KG1 (cell line): Measurements from ENCODE around the gene RPTOR.

Experiments used
- DNase-seq: peaks from one replicate; lab custom pipeline; 2025; lab: John Stamatoyannopoulos, UW

Gene RPTOR

GRCh38 chr17:80588702-80589383, 44.2 kb downstream of the RPTOR start:
- no peak for DNase-seq

DNA sequence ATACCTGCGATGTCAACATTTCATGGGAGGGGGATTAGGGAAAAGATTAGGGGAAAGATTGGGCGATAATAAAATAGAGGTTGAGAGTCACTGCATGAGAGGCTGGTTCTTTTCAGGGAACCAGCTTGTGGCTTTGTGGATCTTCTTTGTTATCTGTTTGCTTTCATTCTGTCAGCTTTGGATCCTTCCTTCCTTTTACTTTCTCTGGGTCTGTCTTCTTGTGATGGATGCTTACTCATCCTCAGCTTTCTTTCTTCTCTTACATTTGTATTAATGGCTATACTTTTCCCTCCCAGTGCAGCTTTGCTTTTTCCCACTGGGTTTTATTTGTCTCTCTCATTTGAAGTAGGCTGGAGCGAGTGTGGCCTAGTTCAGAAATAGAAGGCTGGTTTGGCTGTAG, 47.1 kb downstream of the RPTOR start:
- no peak for DNase-seq

DNA sequence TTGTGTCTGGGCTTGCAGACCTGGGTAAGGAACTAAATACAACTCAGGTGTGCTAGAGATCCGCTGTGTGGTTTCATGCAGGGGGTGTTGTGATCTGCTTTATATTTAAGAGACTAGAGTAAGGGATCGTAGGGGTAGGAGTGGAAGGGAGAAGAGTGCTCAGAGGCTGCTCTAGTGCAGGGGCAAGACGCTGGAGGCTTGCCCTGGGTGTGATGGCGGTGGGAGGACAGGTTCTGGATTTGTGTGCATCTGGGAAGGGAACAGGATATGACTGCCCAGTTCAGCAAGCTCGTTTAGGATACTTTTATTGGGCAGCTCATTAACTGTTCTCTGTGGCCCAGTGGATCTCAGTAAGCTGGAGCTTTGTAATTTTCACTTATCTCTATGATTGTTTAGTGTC, 47.6 kb downstream of the RPTOR start:
- DNase-seq: no peak

DNA sequence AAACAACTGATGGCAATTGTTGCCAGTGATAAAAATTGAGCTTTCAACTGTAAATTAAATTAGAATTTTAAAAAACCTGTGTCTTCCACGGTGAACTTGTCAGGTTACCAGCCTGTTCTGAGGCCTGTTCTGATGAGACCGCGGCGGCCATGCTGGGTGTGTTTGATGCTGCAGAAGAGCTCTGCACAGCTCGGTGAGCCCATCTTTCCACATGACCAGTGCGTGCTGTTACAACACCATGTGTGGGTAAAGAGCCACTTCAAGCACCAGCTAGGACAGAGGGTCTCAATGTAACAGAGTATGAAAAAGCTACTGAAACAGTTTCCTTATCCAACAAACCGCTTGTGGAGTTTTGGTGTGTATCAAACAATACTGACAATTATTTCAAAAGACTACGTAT, 48.5 kb downstream of the RPTOR start:
- DNase-seq: no peak

GRCh38 chr17:80594431-80595269, 50.0 kb downstream of the RPTOR start:
- no peak for DNase-seq

DNA sequence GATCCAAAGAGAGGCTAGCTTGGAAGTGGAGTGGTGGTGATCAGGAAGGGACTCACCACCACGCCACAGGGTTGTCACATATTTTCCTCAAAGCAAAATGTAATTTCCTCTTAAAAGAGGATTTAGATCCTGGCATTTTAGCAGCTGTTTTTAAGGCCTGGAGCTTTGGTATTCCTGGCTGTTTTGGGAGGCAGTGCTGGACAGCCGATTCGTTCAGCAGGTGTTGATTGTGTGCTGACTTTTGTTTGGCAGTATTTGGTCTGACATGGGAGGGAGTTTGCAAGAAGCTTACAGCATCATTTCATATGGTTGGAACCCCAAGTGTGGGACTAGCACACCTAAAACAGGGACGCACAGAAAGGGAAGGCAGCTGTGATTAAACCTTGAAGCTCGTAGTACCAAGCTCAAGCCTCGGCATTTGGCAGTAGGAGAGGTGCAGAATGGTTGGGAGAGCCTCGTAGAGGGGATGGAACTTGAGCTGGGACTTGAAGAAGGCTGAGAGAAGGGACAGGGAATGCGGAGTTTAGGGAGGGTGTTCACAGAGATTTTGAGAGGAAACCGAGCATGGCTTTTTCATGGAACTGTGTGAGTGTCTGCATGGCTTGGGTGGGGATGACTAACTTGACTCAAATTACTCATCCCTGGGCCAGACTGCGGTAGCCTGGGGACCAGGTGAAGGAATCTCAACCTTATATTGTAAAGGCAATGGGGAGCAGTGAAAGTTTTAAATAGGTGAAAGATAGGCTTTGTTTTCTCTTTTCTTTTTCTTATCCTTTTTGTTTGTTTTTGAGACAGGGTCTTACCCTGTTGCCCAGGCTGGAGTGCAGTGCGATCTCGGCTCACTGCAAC, 52.3 kb downstream of the RPTOR start:
- DNase-seq: no peak

DNA sequence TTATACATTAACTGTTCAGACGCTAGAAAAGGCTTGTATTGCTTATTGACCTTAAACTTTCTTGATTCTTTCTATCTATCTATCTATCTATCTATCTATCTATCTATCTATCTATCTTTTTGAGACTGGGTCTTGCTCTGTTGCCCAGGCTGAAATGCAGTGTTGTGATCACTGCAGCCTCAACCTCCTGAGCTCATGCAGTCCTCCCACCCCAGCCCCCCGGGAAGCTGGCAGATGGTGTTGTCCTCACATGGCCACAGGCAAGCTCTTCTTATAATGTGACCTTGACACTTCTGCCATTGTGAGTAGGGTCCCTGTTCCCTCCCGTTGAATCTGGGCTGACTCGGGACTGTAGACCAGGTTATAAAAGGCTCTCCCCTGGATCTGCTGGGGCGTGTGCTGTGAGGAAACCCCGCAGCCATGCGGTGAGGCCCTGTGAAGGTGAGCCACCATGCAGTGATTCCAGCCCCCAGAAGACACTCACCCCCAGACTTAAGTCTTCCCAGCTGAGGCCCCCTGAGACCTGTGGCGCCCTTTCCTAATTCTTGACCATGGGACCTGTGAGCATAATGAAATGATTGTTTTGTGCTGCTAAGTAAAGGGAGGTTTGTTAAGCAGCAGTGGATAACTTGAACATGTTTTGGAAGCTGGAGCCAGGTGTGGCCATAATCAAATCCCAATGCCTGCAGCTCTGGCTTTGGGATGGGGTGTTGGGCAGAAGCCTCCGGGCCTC, 54.3 kb downstream of the RPTOR start:
- DNase-seq: no peak

DNA sequence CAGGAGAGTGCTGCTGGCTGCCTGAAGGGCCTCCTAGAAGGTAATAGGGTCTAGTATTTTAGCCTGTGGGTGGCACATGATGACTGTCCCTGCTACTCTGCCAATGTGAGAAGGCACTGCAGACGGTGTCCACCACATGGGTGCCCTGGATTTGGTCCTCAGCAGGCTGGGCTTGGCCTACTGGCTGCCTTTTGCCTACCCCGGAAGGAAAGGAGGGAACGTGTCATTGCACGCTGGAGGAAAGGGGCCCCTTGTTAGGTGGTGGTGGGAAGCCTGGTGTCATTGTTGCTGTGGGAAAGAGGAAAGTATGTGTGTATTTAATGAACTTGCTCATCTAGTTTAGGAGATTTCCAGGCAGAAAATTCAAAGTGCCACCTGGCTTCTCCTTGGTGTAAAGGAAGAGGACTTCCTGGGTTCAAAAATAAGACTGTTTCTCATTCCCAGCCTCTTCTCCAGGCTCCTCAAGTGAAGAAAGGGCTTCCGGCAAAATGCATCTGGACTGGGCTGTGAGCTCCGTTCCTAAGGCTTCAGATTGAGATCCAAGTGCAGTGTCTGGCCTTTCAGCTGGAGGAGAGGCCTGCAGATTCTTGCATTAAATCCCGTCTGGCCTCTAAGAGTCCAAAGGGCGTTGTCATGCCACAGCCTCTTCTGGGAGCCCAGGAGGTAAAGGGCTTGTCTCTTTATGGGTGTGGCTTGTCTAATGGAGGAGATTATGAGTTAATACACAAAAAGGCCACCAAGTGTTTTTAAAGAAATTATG, 55.1 kb downstream of the RPTOR start:
- no peak for DNase-seq

DNA sequence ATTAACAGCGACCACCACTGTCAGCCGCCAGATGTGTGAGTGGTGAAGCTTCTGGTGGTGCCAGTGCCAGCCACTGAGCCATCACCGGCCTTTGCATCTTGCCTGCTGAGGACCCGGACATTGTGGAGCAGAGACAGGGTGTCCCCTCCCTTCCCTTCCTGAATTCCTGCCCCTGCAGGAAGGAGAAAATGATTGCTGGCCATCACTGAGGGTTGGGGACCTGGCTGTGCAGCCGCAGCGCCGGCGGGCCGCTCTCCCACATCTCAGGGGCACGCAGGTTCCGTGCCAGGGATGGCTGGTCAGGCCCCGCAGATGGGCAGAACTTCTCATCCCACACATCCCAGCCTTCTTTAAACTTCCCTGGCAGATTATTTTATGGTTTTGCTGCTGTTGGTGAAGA, 56.5 kb downstream of the RPTOR start:
- no peak for DNase-seq

DNA sequence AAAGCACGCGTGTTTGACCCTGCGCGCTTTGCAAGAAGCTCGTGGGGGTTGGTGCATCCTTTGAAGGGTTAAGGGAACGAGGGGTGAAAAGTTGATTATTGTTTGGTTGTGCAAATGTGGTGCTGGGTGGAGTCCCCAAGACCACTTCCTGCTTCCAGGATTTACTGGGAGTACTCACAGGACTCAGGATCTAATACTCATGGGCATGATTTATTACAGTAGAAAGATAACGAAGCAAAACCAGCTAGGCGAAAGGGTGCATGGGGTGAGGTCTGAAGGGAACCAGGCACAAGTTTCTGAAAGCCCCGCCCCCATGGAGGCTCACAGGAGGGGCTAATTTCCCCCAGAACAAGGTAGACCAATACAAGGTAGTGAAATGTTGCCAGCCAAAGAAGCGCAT, 58.8 kb downstream of the RPTOR start:
- DNase-seq: no peak

- DNase-seq: no peak
These were observed 59.5 kb downstream of the RPTOR start for GRCh38 chr17:80604009-80604669.

GRCh38 chr17:80604670-80605010, 60.0 kb downstream of the RPTOR start:
- no peak for DNase-seq

GRCh38 chr17:80605326-80606066, 60.9 kb downstream of the RPTOR start:
- no peak for DNase-seq

DNA sequence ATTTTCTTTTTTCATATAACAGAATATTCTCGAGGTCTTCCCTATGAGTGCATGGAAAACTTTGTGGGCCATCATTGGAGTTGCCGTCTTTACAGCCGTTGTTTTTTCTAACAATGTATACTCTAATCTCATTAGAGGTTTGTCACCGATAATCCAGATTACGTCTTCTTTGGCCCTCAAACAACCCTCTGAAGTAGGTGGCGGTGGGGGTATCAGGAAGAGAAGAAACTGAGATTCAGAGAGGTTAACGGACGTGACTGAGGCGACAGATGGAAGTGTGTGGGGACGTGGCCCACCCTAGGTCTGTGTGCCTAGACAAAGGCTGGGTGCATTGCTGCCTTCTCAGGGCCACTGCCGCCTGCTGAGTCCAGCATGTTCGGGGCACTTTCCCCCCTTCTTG, 63.7 kb downstream of the RPTOR start:
- no peak for DNase-seq

DNA sequence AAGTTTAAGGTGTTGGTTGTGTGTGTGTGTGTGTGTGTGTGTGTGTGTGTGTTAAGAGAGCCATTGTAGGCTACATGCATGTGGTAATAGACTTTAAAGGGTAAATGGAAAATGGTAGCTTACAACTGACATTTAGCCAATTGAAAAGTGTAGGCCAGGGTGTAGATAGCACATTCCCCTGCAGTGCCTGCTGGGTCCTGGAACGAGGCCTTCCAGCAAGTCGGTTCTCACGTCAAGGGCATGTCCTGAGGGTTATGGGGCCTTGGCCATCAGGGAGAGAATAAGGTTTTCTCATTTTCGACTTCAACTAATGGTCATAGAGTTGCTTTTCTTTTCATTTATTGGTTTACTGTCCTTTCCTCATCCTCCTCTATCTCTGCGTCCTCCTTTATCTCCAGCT, 65.1 kb downstream of the RPTOR start:
- DNase-seq: no peak

DNA sequence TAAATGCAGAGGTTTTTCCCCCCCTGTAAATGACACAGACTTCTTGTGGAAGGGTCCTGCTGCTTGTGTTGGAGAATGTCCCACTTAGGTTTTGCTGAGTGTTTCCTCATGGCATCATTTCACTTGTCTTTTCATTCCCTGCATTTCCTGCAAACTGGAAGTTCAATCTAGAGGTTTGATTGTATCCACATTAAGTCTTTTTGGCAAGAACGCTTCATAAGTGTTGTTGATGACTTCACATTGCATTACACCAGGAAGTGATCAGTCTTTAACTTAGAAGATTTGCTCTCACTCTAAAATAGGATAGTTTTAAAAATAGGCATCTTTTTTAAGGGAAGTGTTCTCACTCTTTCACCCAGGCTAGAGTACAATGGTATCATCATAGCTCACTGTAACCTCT, 67.2 kb downstream of the RPTOR start:
- no peak for DNase-seq

- no peak for DNase-seq
These were observed 68.5 kb downstream of the RPTOR start for GRCh38 chr17:80612997-80613731.

DNA sequence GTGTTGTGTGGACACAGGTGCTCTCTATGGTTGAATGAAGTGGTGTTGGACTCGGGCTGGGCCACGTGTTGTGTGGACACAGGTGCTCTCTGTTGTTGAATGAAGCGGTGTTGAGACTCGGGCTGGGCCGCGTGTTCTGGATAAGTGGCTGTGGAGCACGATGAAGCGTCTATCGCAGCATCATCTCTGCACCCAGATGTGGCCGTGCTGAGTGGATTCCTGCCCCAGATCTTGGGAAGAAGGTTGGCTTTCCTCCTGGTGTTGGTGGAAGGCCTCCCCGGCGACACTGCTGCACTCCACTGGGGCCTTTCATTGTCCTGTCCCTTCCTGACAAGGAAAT, 69.1 kb downstream of the RPTOR start:
- no peak for DNase-seq

DNA sequence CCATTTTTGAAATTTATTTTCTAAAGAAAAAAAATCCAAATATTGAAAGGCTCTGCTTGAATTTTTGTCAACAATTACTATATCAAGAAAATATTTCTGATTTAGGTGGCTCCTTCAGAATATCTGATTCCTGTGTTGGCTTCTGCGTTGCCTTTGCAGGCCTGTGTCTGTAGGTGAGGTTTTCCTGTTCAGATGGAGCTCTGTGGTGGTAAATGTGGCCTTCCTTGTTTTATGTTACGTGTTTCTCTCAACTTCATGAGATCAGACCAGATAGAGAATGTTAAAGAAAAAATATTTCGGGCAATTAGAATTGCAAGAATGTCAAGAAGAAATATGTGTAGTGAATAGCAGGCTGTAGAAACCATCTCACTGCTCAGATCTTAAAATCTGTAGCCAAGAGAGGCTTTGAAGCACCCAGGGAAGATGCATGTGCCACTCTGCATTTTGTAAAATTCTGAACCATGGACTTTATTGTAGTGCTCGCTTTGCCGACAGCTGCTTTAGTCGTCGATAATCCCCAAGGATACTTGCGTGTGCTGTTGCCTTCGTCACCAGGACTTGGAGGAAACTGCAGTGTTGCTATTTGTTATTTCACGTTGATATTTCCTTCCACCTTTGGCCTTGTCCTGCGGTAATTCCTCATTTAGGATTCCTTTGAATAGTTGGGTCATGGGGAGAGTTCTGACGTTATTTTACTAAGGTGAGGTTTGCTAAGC, 69.9 kb downstream of the RPTOR start:
- DNase-seq: no peak
